K562 (cell line): ENCODE results near the gene LRRC10B. TPM values are rescaled to one million over a fixed set of nuclear protein-coding genes. Genes with fewer than 3 reads are reported as not detected.
A peak's percentile ranks its signal among the peaks of the same experiment; 100 is the strongest.

Experiments used
- ATAC-seq: fragments of 200-7000 bp; cut with Tn5 transposase; 3 replicates; pipeline ENCODE4 v1.9.1; 2020; ENCODE audit warnings: moderate library complexity
- BruUV-seq: library from RNA; stranded (reverse); fragments of 400-500 nt; replicated peaks from 2 replicates; lab custom pipeline; 2021; lab: Mats Ljungman, UMichigan
- CTCF ChIA-PET: fragments of 300-600 bp; formaldehyde crosslinking; extraction: SDS; loops from one replicate; lab custom pipeline; 2021; ENCODE audit warnings: low intra/inter-chr PET ratio; lab: Yijun Ruan, JAX
- POLR2A ChIA-PET: fragments of 300-600, 350-650 bp; sonication (Branson Sonifier 250); formaldehyde crosslinking; extraction: SDS; loops from one replicate; lab custom pipeline; 2021; ENCODE audit warnings: antibody characterized with exemption, inconsistent platforms; lab: Yijun Ruan, JAX
- DNase-seq, 4 experiments: peaks; one replicate each; pipeline versions ENCODE4 v3.0.0 to v3.0.0-alpha.2; 2011 to 2018; ENCODE audit warnings: low spot score in 3 of 4, mixed read lengths in 3 of 4; ENCODE audit errors: extremely low read depth in 1 of 4
- FAIRE-seq: peaks from 2 replicates; lab custom pipeline; 2011; peaks lifted over from hg19 to GRCh38; lab: Jason Lieb, UNC
- H2AFZ ChIP-seq: 2 replicates; pipeline ENCODE4 v1.6.0; 2011; ENCODE audit warnings: low read depth, low read length, control low read depth, inconsistent platforms
- H3K27ac ChIP-seq: fragments of 200-600 bp; 3 replicates; pipeline ENCODE4 v1.8.0; 2011; ENCODE audit warnings: low read depth, mild to moderate bottlenecking, control low read depth, inconsistent platforms, low read length, moderate library complexity, mixed read lengths; ENCODE audit errors: extremely low read depth
- H3K27me3 ChIP-seq, 2 experiments: fragments of 300-600 bp in 1 of 2; 2 replicates in 1 of 2; 3 replicates in 1 of 2; pipeline versions ENCODE4 v1.6.0 to v1.8.0; 2011; ENCODE audit warnings: inconsistent platforms in 2 of 2, low read length in 2 of 2, mild to moderate bottlenecking in 1 of 2, mixed read lengths in 1 of 2, moderate library complexity in 1 of 2; ENCODE audit not compliant: control insufficient read depth in 2 of 2, insufficient read depth in 2 of 2
- H3K36me3 ChIP-seq: fragments of 300-600 bp; 3 replicates; pipeline ENCODE4 v1.8.0; 2011; ENCODE audit warnings: mild to moderate bottlenecking, low read length, inconsistent platforms; ENCODE audit not compliant: control insufficient read depth, insufficient read depth
- H3K4me1 ChIP-seq, 2 experiments: fragments of 200-600 bp in 1 of 2; replicated peaks in 1 of 2; 2 replicates in 1 of 2; 3 replicates in 1 of 2; pipeline versions ENCODE4 v1.5.1 to v1.8.0; 2011; ENCODE audit warnings: inconsistent platforms in 2 of 2, low read length in 2 of 2, mild to moderate bottlenecking in 1 of 2, mixed read lengths in 1 of 2, moderate library complexity in 1 of 2; ENCODE audit not compliant: control insufficient read depth in 2 of 2, insufficient read depth in 2 of 2
- H3K4me2 ChIP-seq: 2 replicates; pipeline ENCODE4 v1.6.1; 2011; ENCODE audit warnings: low read length, control low read depth, inconsistent platforms, mixed read lengths; ENCODE audit not compliant: insufficient read depth
- H3K4me3 ChIP-seq: fragments of 200-600 bp; sonication (generic), shearing (Covaris generic); 2 replicates; pipeline ENCODE4 v1.5.1; 2016; ENCODE audit warnings: control low read depth, inconsistent platforms
- H3K79me2 ChIP-seq: fragments of 200-600 bp; 3 replicates; pipeline ENCODE4 v1.8.0; 2011; ENCODE audit warnings: low read length, inconsistent platforms; ENCODE audit not compliant: control insufficient read depth, insufficient read depth
- H3K9ac ChIP-seq, 2 experiments: 2 replicates each; pipeline versions ENCODE4 v1.6.0 to v1.6.1; 2011; ENCODE audit warnings: low read depth in 2 of 2, low read length in 2 of 2, control low read depth in 1 of 2, inconsistent platforms in 1 of 2, mild to moderate bottlenecking in 1 of 2, mixed read lengths in 1 of 2; ENCODE audit not compliant: insufficient read depth in 1 of 2
- H3K9me1 ChIP-seq: one replicate; pipeline ENCODE4 v1.6.0; 2011; ENCODE audit warnings: inconsistent platforms, mild to moderate bottlenecking, low read length, moderate library complexity; ENCODE audit not compliant: control insufficient read depth, insufficient read depth
- H3K9me3 ChIP-seq: replicated peaks from 2 replicates; pipeline ENCODE4 v1.5.1; 2011; ENCODE audit warnings: low read depth, low read length, inconsistent platforms; ENCODE audit not compliant: control insufficient read depth, insufficient read depth
- H4K20me1 ChIP-seq: replicated peaks from 2 replicates; pipeline ENCODE4 v1.6.1; 2011; ENCODE audit warnings: low read length, inconsistent platforms, mixed read lengths; ENCODE audit not compliant: control insufficient read depth, insufficient read depth
- BCOR ChIP-seq: fragments of 450-650 bp; IDR thresholded peaks from 2 replicates; pipeline ENCODE4 v1.6.1; 2016
- IRF2 ChIP-seq: sonication (generic); formaldehyde crosslinking; IDR thresholded peaks from 2 replicates; pipeline ENCODE4 v1.8.1; 2022; ENCODE audit warnings: mild to moderate bottlenecking, missing genetic modification reagents
- POLR2G ChIP-seq: fragments of 200-400 bp; formaldehyde crosslinking; IDR thresholded peaks from 2 replicates; pipeline ENCODE4 v1.6.1; 2017; ENCODE audit warnings: low read depth, mild to moderate bottlenecking, antibody characterized with exemption, low read length, moderate library complexity
- TBP ChIP-seq: optimal IDR thresholded peaks from 2 replicates; pipeline ENCODE3; 2011; ENCODE audit warnings: low read depth, low read length, improper control_type of control experiment
- TCF7L2 ChIP-seq: fragments of 150-350 bp; IDR thresholded peaks from 2 replicates; pipeline ENCODE4 v1.6.1; 2016; ENCODE audit warnings: low read depth, mild to moderate bottlenecking, low read length, moderate library complexity
- TRIM24 ChIP-seq, 2 experiments: fragments of 450-650 bp; IDR thresholded peaks; 2 replicates each; pipeline ENCODE4 v1.6.1; 2016
- ZNF121 ChIP-seq: sonication (generic); formaldehyde crosslinking; conservative IDR thresholded peaks from 2 replicates; pipeline ENCODE4 v1.8.0; 2022; ENCODE audit warnings: missing genetic modification reagents
- ZNF695 ChIP-seq: fragments of 450-650 bp; formaldehyde crosslinking; IDR thresholded peaks from 2 replicates; pipeline ENCODE4 v1.4.0; 2020; ENCODE audit warnings: mild to moderate bottlenecking, moderate library complexity
- ZNF764 ChIP-seq: fragments of 250-450 bp; sonication (Bioruptor Pico); IDR thresholded peaks from 2 replicates; pipeline ENCODE4 v1.4.0; 2020; ENCODE audit warnings: low read depth, mild to moderate bottlenecking, moderate library complexity
- WGBS: fragments of 100-300 bp; shearing (Covaris generic); methylation state at CpG from one replicate; pipeline ENCODE4 v1.1.6; 2016; ENCODE audit warnings: low coverage, mixed read lengths; ENCODE audit not compliant: insufficient coverage; ENCODE audit errors: missing lambda C conversion rate; 5-methylcytosine and 5-hydroxymethylcytosine counted together
- in situ Hi-C: fragments of 300-500 bp; cut with MboI; formaldehyde crosslinking; loops from 4 replicates; pipeline ENCODE4 v1.15.0; 2018; ENCODE audit warnings: inconsistent platforms, mixed read lengths
- intact Hi-C: fragments of 100-400 bp; cut with micrococcal nuclease; formaldehyde crosslinking; loops from 2 replicates; pipeline ENCODE4 v1.14.2; 2022
- polyA plus RNA-seq, 8 experiments: library from polyadenylated mRNA; depleted of rRNA in 4 of 8; stranded (reverse) in 5 of 8; unstranded in 3 of 8; fragments of >200 nt; fragmentation: Nextera tagmentation in 2 of 8; fragmentation: Illumina TruSeq in 1 of 8; extraction: Ambion mirVana in 2 of 8; extraction: Trizol in 1 of 8; gene quantifications; 2 replicates each; pipeline versions ENCODE4 v1.2.1 to v1.2.3, GENCODE V29; 2011 to 2014; ENCODE audit warnings: inconsistent platforms in 1 of 8, missing spikeins in 1 of 8
- total RNA-seq, 7 experiments: library from RNA; depleted of rRNA in 6 of 7; stranded (reverse); fragments of >200 nt in 6 of 7; fragmentation: Illumina TruSeq in 2 of 7; extraction: Trizol in 2 of 7; gene quantifications; 2 replicates each; pipeline versions ENCODE4 v1.2.1 to v1.2.3, GENCODE V29; 2011 to 2021; ENCODE audit warnings: low replicate concordance in 1 of 7
- TF ChIP-seq, protein P1 (sequence below): fragments of 250-450 bp; sonication (Bioruptor Pico); IDR thresholded peaks from 2 replicates; pipeline ENCODE4 v1.8.0; 2022; ENCODE audit warnings: moderate library complexity, mild to moderate bottlenecking, inconsistent platforms
- TF ChIP-seq, protein P2 (sequence below), 2 experiments: IDR thresholded peaks in 1 of 2; conservative IDR thresholded peaks in 1 of 2; 2 replicates each; pipeline ENCODE4 v1.6.1; 2016; ENCODE audit warnings: low read depth in 2 of 2, mild to moderate bottlenecking in 1 of 2, missing compliant biosample characterization in 1 of 2, missing genetic modification characterization in 1 of 2, moderate library complexity in 1 of 2

LRRC10B gene
- total and polyA plus RNA-seq, 9 of the 15 experiments (the other 6 are each of a cell fraction or from before 2014, with no cell fraction given), result 0.11 TPM; not detected in 8

DNA sequence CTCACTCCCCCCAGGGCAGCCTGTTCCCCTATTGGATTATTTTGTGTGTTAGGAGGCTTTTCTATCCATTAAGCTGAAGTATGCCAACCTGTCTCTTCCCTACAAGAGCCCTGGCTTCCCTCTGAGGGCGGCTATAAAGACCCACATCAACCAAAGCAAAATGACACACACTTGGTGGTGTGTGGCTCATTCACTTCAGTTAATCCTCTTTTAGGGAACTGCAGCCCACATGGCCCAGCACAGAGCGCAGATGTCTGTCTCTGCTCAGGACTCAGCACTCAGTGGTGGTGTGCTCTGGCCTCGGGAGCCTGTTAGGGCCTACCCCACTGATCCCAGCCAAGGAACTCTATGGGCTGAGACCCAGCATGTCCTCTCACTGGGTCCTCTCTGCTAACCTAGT, 32.2 kb upstream of the LRRC10B start:
- no peaks in the 10 kb centered on the region for H3K9me1 ChIP-seq
- intact Hi-C loops (loop anchor here (2.0 kb wide), 1 partner anchor 162 kb away; no protein-coding TSS in a partner anchor), in situ Hi-C loops (no loop called here)
- no peak overlapping the region for H3K27ac ChIP-seq
- no TSS peak for BruUV-seq
- ChIA-PET CTCF (interaction anchor here (2.2 kb wide), 1 partner anchor 40 kb away, joined by 23 read pairs; no protein-coding TSS in a partner anchor), POLR2A (interaction anchor here (0.7 to 1.5 kb wide), 2 partner anchors 28 to 273 kb away, joined by 3 to 4 read pairs; no protein-coding TSS in a partner anchor)
- H3K36me3 ChIP-seq, result no peaks in the 10 kb centered on the region
- TF ChIP-seq BCOR, result 0 out of 2 replicates have a peak, but pooled peaks have one; percentile 0
- TF ChIP-seq, protein P1, sequence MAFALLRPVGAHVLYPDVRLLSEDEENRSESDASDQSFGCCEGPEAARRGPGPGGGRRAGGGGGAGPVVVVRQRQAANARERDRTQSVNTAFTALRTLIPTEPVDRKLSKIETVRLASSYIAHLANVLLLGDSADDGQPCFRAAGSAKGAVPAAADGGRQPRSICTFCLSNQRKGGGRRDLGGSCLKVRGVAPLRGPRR (CRISPR knock-in tag), result no peak
- no peaks in the 10 kb centered on the region for H3K9me3 ChIP-seq
- H3K9ac ChIP-seq, result no peak overlapping the region
- H3K4me2 ChIP-seq, result no peak overlapping the region
- no peak overlapping the region for H3K4me3 ChIP-seq
- H4K20me1 ChIP-seq, result peaks cover 9% of the 10 kb centered on the region; the same call in 1 of the 2 replicates
- no peak overlapping the region for H2AFZ ChIP-seq
- no peak for FAIRE-seq
- DNase-seq, result no peak
- H3K4me1 ChIP-seq, result peaks cover 0 to 13% of the 10 kb centered on the region in 2 experiments; a peak in 2 of 5 replicates
- H3K27me3 ChIP-seq, result peaks cover 11 to 21% of the 10 kb centered on the region in 2 experiments; a peak in 4 of 5 replicates
- 17% methylated on average over 3 of the region's 3 CpGs for WGBS
- ATAC-seq, result no peak
- H3K79me2 ChIP-seq, result no peaks in the 10 kb centered on the region

DNA sequence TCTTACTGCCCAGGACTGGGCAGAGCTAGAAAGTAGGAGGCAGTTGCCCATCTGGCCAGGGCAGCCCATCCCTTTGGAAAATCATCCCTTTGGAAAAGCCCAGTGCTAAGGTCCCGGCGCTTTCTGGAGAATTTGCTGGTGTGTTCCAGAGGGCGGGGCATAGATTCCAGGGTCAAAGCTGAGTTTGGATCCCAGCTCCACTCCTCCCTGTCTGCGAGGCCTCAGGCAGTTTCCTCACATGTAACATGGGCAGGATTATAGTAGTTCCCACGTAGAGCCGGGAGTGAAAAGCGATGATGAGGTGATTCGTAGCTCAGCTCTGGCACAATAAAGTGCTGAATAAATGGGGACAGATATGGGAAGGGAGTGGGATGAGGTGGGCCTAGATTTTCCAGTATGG, 31.4 kb upstream of the LRRC10B start:
- no peaks in the 10 kb centered on the region for H3K9me1 ChIP-seq
- in situ Hi-C loops (no loop called here), intact Hi-C loops (loop anchor here (1.0 to 2.0 kb wide), 2 partner anchors 40 to 162 kb away; no protein-coding TSS in a partner anchor)
- no peaks in the 10 kb centered on the region for H3K9me3 ChIP-seq
- 21% methylated on average over 8 of the region's 8 CpGs for WGBS
- H3K27me3 ChIP-seq, result peaks cover 11 to 27% of the 10 kb centered on the region in 2 experiments; a peak in 4 of 5 replicates
- DNase-seq (no peak), ATAC-seq (no peak), FAIRE-seq (no peak)
- POLR2A ChIA-PET, result no interaction called here
- peaks cover 0 to 20% of the 10 kb centered on the region in 2 experiments; a peak in 3 of 5 replicates for H3K4me1 ChIP-seq
- no peak overlapping the region for H2AFZ ChIP-seq
- H4K20me1 ChIP-seq, result peaks cover 9% of the 10 kb centered on the region; the same call in 1 of the 2 replicates
- H3K4me2 ChIP-seq, result no peak overlapping the region
- no peaks in the 10 kb centered on the region for H3K36me3 ChIP-seq
- no TSS peak for BruUV-seq
- no peaks in the 10 kb centered on the region for H3K79me2 ChIP-seq
- no peak overlapping the region; a peak in 1 of 4 replicates for H3K9ac ChIP-seq
- CTCF ChIA-PET, result interaction anchor here (0.5 to 2.2 kb wide), 4 partner anchors 40 to 205 kb away, joined by 4 to 23 read pairs (median 4); partner anchors contain the start of gene SYT7
- no peak overlapping the region for H3K4me3 ChIP-seq
- no peak overlapping the region for H3K27ac ChIP-seq
- TF ChIP-seq TBP, result no peak
- no peak for TF ChIP-seq TRIM24 (IDR thresholded peaks at IDR 0.05)
- TF ChIP-seq ZNF121 (CRISPR knock-in tag), result no peak
- no peak for TF ChIP-seq ZNF764
- TF ChIP-seq, protein P2, sequence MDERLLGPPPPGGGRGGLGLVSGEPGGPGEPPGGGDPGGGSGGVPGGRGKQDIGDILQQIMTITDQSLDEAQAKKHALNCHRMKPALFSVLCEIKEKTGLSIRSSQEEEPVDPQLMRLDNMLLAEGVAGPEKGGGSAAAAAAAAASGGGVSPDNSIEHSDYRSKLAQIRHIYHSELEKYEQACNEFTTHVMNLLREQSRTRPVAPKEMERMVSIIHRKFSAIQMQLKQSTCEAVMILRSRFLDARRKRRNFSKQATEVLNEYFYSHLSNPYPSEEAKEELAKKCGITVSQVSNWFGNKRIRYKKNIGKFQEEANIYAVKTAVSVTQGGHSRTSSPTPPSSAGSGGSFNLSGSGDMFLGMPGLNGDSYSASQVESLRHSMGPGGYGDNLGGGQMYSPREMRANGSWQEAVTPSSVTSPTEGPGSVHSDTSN (CRISPR knock-in tag; IDR thresholded peaks at IDR 0.05; ENCODE audit: low read depth), result no peak
- TF ChIP-seq, protein P2 (tag; conservative IDR thresholded peaks at IDR 0.05; ENCODE audit: low read depth), result no peak
- no peak for TF ChIP-seq POLR2G
- TF ChIP-seq TCF7L2, result no peak
- TF ChIP-seq ZNF695 (CRISPR knock-in tag), result no peak
- no peak for TF ChIP-seq IRF2 (CRISPR knock-in tag)
